Measurements from ENCODE around the gene COL23A1. TPM values are rescaled to one million over a fixed set of nuclear protein-coding genes. Genes with fewer than 3 reads are reported as not detected.

Gene COL23A1
- total and polyA plus RNA-seq, 2 donors (not counting 1 experiment from before 2014, with no cell fraction given), result not detected

DNA sequence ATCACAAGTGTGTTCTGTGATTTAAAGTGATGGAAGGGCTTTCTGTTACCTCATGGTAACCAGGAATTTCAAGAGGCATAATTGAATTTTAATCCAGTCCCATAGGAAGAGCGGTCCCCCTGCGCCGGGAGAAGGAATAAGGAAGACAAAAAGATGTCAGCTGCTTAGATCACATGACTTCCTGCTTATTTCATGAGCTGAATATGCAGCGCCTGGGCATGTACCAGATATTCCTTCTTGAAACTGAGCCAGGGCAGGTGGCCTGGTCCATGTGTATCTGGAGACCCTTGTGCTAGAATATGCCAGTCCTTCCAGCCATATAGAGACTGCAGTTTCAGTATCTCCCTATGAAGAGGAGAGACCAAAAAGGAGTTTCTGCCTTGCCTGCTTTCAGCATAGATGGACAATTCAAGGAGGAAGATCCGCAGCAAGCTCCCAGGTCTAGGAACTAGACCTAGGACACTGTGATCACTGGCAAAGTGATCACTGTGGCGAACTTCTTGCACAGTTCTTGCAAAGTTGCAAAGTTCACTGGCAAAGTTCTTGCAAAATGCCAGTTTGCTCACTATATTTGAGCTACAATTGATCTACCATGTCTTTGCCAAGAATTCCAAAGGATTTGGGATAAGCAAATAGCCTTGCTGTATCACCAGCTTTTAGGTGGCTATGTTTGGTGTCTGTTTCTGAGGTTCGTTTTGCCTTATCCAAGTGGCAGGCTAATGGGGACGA is 254.7 kb downstream of the COL23A1 start:
- TF ChIP-seq, protein P1, sequence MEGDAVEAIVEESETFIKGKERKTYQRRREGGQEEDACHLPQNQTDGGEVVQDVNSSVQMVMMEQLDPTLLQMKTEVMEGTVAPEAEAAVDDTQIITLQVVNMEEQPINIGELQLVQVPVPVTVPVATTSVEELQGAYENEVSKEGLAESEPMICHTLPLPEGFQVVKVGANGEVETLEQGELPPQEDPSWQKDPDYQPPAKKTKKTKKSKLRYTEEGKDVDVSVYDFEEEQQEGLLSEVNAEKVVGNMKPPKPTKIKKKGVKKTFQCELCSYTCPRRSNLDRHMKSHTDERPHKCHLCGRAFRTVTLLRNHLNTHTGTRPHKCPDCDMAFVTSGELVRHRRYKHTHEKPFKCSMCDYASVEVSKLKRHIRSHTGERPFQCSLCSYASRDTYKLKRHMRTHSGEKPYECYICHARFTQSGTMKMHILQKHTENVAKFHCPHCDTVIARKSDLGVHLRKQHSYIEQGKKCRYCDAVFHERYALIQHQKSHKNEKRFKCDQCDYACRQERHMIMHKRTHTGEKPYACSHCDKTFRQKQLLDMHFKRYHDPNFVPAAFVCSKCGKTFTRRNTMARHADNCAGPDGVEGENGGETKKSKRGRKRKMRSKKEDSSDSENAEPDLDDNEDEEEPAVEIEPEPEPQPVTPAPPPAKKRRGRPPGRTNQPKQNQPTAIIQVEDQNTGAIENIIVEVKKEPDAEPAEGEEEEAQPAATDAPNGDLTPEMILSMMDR (conservative IDR thresholded peaks at IDR 0.05 in 1 of 2, IDR thresholded peaks at IDR 0.05 in 1 of 2; ENCODE audit: low read depth in 1 of 2, low read length in 2 of 2), result no peak
- TF ChIP-seq EZH2 (IDR thresholded peaks at IDR 0.05; ENCODE audit: low read length, missing control alignments), result no peak
- H3K4me3 ChIP-seq (replicated peaks in 1 of 4; ENCODE audit: control extremely low read depth in 1 of 4, insufficient read depth in 1 of 4, low read depth in 3 of 4, low read length in 4 of 4), result no peak overlapping the region
- no peaks in the 10 kb centered on the region for H3K4me1 ChIP-seq (ENCODE audit: control insufficient read depth, extremely low read depth, insufficient read depth, low read length)
- no peak overlapping the region for H3K9ac ChIP-seq (ENCODE audit: insufficient read depth, low read length)
- H3K9me3 ChIP-seq (ENCODE audit: control insufficient read depth, insufficient read depth, low read depth, low read length), result no peaks in the 10 kb centered on the region
- no peak overlapping the region for H3K4me2 ChIP-seq (ENCODE audit: extremely low read depth, insufficient read depth, low read length)
- H3K27me3 ChIP-seq (ENCODE audit: control insufficient read depth, insufficient read depth, low read length), result no peaks in the 10 kb centered on the region
- no peak overlapping the region for H3K27ac ChIP-seq (ENCODE audit: insufficient read depth, low read length)
- no peaks in the 10 kb centered on the region for H3K36me3 ChIP-seq (ENCODE audit: control insufficient read depth, insufficient read depth, low read length)
- H4K20me1 ChIP-seq (ENCODE audit: control insufficient read depth, extremely low read depth, insufficient read depth, low read length), result no peaks in the 10 kb centered on the region
- DNase-seq (ENCODE audit: low read depth in 2 of 2), result no peak
- H2AFZ ChIP-seq (ENCODE audit: low read length), result no peak overlapping the region
- no peaks in the 10 kb centered on the region for H3K79me2 ChIP-seq (ENCODE audit: control insufficient read depth, insufficient read depth, low read length)

DNA sequence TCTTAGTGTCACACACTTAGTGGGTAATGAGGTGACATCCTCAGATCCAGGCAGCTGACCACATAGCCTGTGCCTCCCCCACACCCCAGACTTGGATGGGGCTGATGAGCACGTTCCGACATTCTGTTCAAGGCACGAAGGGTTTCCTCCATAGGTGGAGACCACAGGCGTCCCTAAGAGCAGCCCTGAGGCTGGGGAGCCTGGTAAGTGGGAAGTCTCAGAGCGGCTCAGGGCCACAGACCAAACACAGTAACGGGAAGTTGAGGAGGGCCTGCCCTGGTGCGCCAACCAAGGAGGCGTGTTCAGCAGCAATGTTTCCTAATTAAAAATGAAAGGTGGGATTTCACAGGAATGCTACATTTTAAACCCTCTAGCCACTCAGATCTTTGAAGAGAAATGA is 255.3 kb downstream of the COL23A1 start:
- H3K9me3 ChIP-seq (ENCODE audit: control insufficient read depth, insufficient read depth, low read depth, low read length), result no peaks in the 10 kb centered on the region
- H3K36me3 ChIP-seq (ENCODE audit: control insufficient read depth, insufficient read depth, low read length), result no peaks in the 10 kb centered on the region
- no peak overlapping the region for H3K9ac ChIP-seq (ENCODE audit: insufficient read depth, low read length)

DNA sequence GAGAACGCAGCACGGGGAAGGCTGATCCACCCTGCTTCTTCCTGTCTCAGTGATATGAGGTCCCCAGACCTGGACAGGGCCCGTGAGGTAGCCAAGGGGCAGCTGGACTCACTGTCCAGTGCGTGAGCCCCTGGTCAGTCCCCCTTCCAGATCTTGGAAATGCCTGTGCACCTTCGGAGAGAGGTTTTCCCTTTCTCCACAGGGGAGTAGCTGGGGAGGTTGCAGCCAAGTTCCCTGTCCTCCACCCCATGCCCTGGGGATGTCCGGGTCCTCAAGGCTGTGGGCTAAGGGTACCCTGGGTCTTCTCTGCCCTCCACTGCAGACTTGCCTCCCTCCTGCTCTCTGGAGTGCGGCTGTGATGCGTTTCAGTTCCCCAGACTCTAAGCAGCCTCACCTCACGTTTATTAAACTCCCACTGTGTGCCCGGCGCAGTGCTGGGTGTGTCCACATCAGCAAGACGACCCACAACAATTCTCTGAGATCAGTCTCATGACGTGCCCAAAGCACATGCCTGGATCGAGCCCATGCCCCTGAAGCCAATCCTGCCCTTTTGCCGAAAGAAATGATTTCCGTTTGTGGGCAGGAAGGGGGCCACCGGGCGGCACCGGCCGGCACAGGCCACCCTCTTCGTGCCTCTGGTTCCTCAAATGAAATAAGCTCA is 256.2 kb downstream of the COL23A1 start:
- no peak overlapping the region for H3K27ac ChIP-seq (ENCODE audit: insufficient read depth, low read length)
- no peaks in the 10 kb centered on the region for H3K9me3 ChIP-seq (ENCODE audit: control insufficient read depth, insufficient read depth, low read depth, low read length)
- H3K79me2 ChIP-seq (ENCODE audit: control insufficient read depth, insufficient read depth, low read length), result no peaks in the 10 kb centered on the region

More for the DNA sequence above, 255.3 kb downstream of the COL23A1 start:
- H3K4me1 ChIP-seq (ENCODE audit: control insufficient read depth, extremely low read depth, insufficient read depth, low read length), result no peaks in the 10 kb centered on the region
- H3K27ac ChIP-seq (ENCODE audit: insufficient read depth, low read length), result no peak overlapping the region
- H3K4me2 ChIP-seq (ENCODE audit: extremely low read depth, insufficient read depth, low read length), result no peak overlapping the region
- no peak overlapping the region for H2AFZ ChIP-seq (ENCODE audit: low read length)
- TF ChIP-seq, protein P1 (conservative IDR thresholded peaks at IDR 0.05 in 1 of 2, IDR thresholded peaks at IDR 0.05 in 1 of 2; ENCODE audit: low read depth in 1 of 2, low read length in 2 of 2), result no peak
- no peak for TF ChIP-seq EZH2 (IDR thresholded peaks at IDR 0.05; ENCODE audit: low read length, missing control alignments)
- no peaks in the 10 kb centered on the region for H3K79me2 ChIP-seq (ENCODE audit: control insufficient read depth, insufficient read depth, low read length)
- H4K20me1 ChIP-seq (ENCODE audit: control insufficient read depth, extremely low read depth, insufficient read depth, low read length), result no peaks in the 10 kb centered on the region
- DNase-seq (ENCODE audit: low read depth in 2 of 2), result no peak
- H3K27me3 ChIP-seq (ENCODE audit: control insufficient read depth, insufficient read depth, low read length), result no peaks in the 10 kb centered on the region
- no peak overlapping the region for H3K4me3 ChIP-seq (replicated peaks in 1 of 4; ENCODE audit: control extremely low read depth in 1 of 4, insufficient read depth in 1 of 4, low read depth in 3 of 4, low read length in 4 of 4)

More for the DNA sequence above, 256.2 kb downstream of the COL23A1 start:
- Histone ChIP-seq H3K4me3 (replicated peaks in 1 of 4; ENCODE audit: control extremely low read depth in 1 of 4, insufficient read depth in 1 of 4, low read depth in 3 of 4, low read length in 4 of 4) (no peak overlapping the region), H3K4me2 (ENCODE audit: extremely low read depth, insufficient read depth, low read length) (no peak overlapping the region), H3K27me3 (ENCODE audit: control insufficient read depth, insufficient read depth, low read length) (no peaks in the 10 kb centered on the region), H3K36me3 (ENCODE audit: control insufficient read depth, insufficient read depth, low read length) (no peaks in the 10 kb centered on the region), H2AFZ (ENCODE audit: low read length) (no peak overlapping the region), H3K9ac (ENCODE audit: insufficient read depth, low read length) (no peak overlapping the region), H4K20me1 (ENCODE audit: control insufficient read depth, extremely low read depth, insufficient read depth, low read length) (no peaks in the 10 kb centered on the region), H3K4me1 (ENCODE audit: control insufficient read depth, extremely low read depth, insufficient read depth, low read length) (no peaks in the 10 kb centered on the region)
- DNase-seq (ENCODE audit: low read depth in 2 of 2), result no peak
- no peak for TF ChIP-seq EZH2 (IDR thresholded peaks at IDR 0.05; ENCODE audit: low read length, missing control alignments)
- TF ChIP-seq, protein P1 (conservative IDR thresholded peaks at IDR 0.05 in 1 of 2, IDR thresholded peaks at IDR 0.05 in 1 of 2; ENCODE audit: low read depth in 1 of 2, low read length in 2 of 2), result no peak

Measured in fibroblast of lung (primary cell).